ENCODE data around the gene NLRP9.

DNA sequence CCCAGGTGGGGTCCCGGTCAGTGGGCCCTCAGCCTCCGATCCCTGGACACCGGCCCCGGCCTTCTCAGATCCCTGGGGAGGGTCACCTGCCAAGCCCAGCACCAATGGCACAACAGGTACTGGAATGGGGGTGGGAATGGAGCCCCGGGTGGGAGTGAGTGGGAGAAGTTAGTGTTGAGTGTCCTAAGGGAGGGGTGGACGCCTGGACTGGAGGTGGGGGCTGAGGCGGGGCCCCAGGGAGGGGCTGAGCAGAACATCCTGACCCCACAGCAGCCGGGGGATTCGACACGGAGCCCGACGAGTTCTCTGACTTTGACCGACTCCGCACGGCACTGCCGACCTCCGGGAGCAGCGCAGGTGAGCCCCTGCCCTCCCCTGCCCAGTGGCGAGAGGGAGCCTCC is 45.5 kb downstream of the NLRP9 start:
- TF ChIP-seq ZBTB20 (CRISPR knock-in tag; IDR thresholded peaks at IDR 0.05; ENCODE audit: borderline replicate concordance, low read depth) (no peak), ZNF235 (CRISPR knock-in tag; IDR thresholded peaks at IDR 0.05; ENCODE audit: borderline replicate concordance) (no peak), DPF2 (CRISPR knock-in tag; IDR thresholded peaks at IDR 0.05; ENCODE audit: borderline replicate concordance, low read depth) (no peak), EZH2 (conservative IDR thresholded peaks at IDR 0.05; ENCODE audit: low read depth, low read length) (no peak), KLF9 (CRISPR knock-in tag; IDR thresholded peaks at IDR 0.05; ENCODE audit: low read depth) (no peak), ZNF768 (CRISPR knock-in tag; IDR thresholded peaks at IDR 0.05) (no peak), NR3C1 (CRISPR knock-in tag; IDR thresholded peaks at IDR 0.05) (no peak), NFIC (IDR thresholded peaks at IDR 0.05; ENCODE audit: low read length) (no peak), SCMH1 (CRISPR knock-in tag; IDR thresholded peaks at IDR 0.05; ENCODE audit: borderline replicate concordance) (no peak), ZNF263 (CRISPR knock-in tag; IDR thresholded peaks at IDR 0.05) (no peak), MAZ (IDR thresholded peaks at IDR 0.05; ENCODE audit: borderline replicate concordance, low read depth, low read length) (no peak), MAZ (CRISPR knock-in tag; IDR thresholded peaks at IDR 0.05; ENCODE audit: low read depth) (no peak)
- TF ChIP-seq, protein P1, sequence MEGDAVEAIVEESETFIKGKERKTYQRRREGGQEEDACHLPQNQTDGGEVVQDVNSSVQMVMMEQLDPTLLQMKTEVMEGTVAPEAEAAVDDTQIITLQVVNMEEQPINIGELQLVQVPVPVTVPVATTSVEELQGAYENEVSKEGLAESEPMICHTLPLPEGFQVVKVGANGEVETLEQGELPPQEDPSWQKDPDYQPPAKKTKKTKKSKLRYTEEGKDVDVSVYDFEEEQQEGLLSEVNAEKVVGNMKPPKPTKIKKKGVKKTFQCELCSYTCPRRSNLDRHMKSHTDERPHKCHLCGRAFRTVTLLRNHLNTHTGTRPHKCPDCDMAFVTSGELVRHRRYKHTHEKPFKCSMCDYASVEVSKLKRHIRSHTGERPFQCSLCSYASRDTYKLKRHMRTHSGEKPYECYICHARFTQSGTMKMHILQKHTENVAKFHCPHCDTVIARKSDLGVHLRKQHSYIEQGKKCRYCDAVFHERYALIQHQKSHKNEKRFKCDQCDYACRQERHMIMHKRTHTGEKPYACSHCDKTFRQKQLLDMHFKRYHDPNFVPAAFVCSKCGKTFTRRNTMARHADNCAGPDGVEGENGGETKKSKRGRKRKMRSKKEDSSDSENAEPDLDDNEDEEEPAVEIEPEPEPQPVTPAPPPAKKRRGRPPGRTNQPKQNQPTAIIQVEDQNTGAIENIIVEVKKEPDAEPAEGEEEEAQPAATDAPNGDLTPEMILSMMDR (CRISPR knock-in tag; IDR thresholded peaks at IDR 0.05) = no peak
- TF ChIP-seq, protein P2, sequence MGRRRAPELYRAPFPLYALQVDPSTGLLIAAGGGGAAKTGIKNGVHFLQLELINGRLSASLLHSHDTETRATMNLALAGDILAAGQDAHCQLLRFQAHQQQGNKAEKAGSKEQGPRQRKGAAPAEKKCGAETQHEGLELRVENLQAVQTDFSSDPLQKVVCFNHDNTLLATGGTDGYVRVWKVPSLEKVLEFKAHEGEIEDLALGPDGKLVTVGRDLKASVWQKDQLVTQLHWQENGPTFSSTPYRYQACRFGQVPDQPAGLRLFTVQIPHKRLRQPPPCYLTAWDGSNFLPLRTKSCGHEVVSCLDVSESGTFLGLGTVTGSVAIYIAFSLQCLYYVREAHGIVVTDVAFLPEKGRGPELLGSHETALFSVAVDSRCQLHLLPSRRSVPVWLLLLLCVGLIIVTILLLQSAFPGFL (CRISPR knock-in tag; IDR thresholded peaks at IDR 0.05) = no peak
- TF ChIP-seq, protein P3, sequence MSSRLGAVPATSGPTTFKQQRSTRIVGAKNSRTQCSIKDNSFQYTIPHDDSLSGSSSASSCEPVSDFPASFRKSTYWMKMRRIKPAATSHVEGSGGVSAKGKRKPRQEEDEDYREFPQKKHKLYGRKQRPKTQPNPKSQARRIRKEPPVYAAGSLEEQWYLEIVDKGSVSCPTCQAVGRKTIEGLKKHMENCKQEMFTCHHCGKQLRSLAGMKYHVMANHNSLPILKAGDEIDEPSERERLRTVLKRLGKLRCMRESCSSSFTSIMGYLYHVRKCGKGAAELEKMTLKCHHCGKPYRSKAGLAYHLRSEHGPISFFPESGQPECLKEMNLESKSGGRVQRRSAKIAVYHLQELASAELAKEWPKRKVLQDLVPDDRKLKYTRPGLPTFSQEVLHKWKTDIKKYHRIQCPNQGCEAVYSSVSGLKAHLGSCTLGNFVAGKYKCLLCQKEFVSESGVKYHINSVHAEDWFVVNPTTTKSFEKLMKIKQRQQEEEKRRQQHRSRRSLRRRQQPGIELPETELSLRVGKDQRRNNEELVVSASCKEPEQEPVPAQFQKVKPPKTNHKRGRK (CRISPR knock-in tag; IDR thresholded peaks at IDR 0.05) = no peak
